OCI-LY1 (cell line): ENCODE data around the gene WDFY4.

Experiments
- H2AFZ ChIP-seq: fragments of 200-600 bp; sonication (generic), shearing (Covaris generic); 2 replicates; pipeline ENCODE4 v1.6.0; 2014; ENCODE audit warnings: antibody characterized with exemption, mild to moderate bottlenecking, low read length
- H3F3A ChIP-seq: fragments of 200-600 bp; sonication (generic), shearing (Covaris generic); 2 replicates; pipeline ENCODE4 v1.6.0; 2014; ENCODE audit warnings: mild to moderate bottlenecking, antibody characterized with exemption, low read length, moderate library complexity; ENCODE audit not compliant: insufficient read depth
- H3K27ac ChIP-seq: fragments of 200-600 bp; sonication (generic); 2 replicates; pipeline ENCODE4 v1.5.1; 2014; ENCODE audit warnings: low read length, mixed run types, mild to moderate bottlenecking, low read depth; ENCODE audit not compliant: poor library complexity, severe bottlenecking
- H3K27me3 ChIP-seq: fragments of 200-600 bp; sonication (generic); 2 replicates; pipeline ENCODE4 v1.6.0; 2014; ENCODE audit warnings: antibody characterized with exemption, mild to moderate bottlenecking, low read length, moderate library complexity; ENCODE audit not compliant: insufficient read depth
- H3K36me3 ChIP-seq: fragments of 200-600 bp; sonication (generic); 2 replicates; pipeline ENCODE4 v1.6.1; 2014; ENCODE audit warnings: mild to moderate bottlenecking, antibody characterized with exemption, low read length, moderate library complexity, mixed read lengths; ENCODE audit not compliant: insufficient read depth
- H3K4me1 ChIP-seq: fragments of 200-600 bp; sonication (generic); 2 replicates; pipeline ENCODE4 v1.5.1; 2014; ENCODE audit warnings: mild to moderate bottlenecking, low read length, moderate library complexity; ENCODE audit not compliant: insufficient read depth, severe bottlenecking
- H3K4me2 ChIP-seq: fragments of 200-600 bp; sonication (generic), shearing (Covaris generic); 2 replicates; pipeline ENCODE4 v1.6.1; 2014; ENCODE audit warnings: low read length
- H3K4me3 ChIP-seq: fragments of 200-600 bp; sonication (generic); 2 replicates; pipeline ENCODE4 v1.5.1; 2014; ENCODE audit warnings: low read length, low read depth, mild to moderate bottlenecking, mixed read lengths; ENCODE audit not compliant: poor library complexity, severe bottlenecking
- H3K79me2 ChIP-seq: fragments of 200-600 bp; shearing (Covaris generic); 2 replicates; pipeline ENCODE4 v1.6.1; 2016; ENCODE audit warnings: mixed run types, low read length, mixed read lengths; ENCODE audit not compliant: insufficient read depth
- H3K9ac ChIP-seq: fragments of 200-600 bp; sonication (generic), shearing (Covaris generic); 2 replicates; pipeline ENCODE4 v1.6.1; 2014; ENCODE audit warnings: mild to moderate bottlenecking, low read length, mixed read lengths
- H3K9me2 ChIP-seq: fragments of 200-600 bp; sonication (generic), shearing (Covaris generic); 2 replicates; pipeline ENCODE4 v1.6.1; 2014; ENCODE audit warnings: low read depth, mild to moderate bottlenecking, low read length, mixed read lengths
- H3K9me3 ChIP-seq: fragments of 200-600 bp; shearing (Covaris generic); 2 replicates; pipeline ENCODE4 v1.6.1; 2014; ENCODE audit warnings: low read length, mixed read lengths
- H4K20me1 ChIP-seq: fragments of 200-600 bp; sonication (generic), shearing (Covaris generic); 2 replicates; pipeline ENCODE4 v1.6.0; 2016; ENCODE audit warnings: mild to moderate bottlenecking, low read length; ENCODE audit not compliant: insufficient read depth
- EZH2 ChIP-seq: fragments of 200-600 bp; sonication (generic), shearing (Covaris generic); IDR thresholded peaks from 2 replicates; pipeline ENCODE4 v1.8.0; 2017; ENCODE audit warnings: borderline replicate concordance, mixed run types, mild to moderate bottlenecking, antibody characterized with exemption, low read length, moderate library complexity, mixed read lengths
- TF ChIP-seq, protein P1 (sequence below): fragments of 200-600 bp; sonication (generic), shearing (Covaris generic); IDR thresholded peaks from 2 replicates; pipeline ENCODE4 v1.5.1; 2017; ENCODE audit warnings: mild to moderate bottlenecking, antibody characterized with exemption, low read length, moderate library complexity, mixed read lengths

The WDFY4 gene

DNA sequence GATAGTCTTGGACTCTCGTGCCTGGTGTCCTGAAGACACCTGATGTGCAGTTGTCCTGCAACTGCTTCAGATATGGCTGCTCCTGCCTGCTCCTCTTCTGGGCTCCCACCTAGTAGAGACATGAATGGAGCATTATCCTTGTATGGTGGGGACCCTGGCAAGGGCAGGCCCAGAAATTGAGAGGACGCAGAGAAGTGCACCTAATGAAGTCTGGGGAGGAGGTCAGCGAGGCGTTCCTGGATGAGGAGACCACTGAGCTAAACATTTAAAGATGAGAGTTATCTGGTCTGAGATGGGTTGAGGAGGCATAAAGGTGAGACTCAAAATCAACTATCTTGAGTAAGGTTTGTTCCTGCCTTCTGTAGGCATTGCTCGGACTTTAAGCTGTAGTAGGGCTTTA, 66.3 kb downstream of the WDFY4 start:
- H3K4me3 ChIP-seq, result no peak overlapping the region

DNA sequence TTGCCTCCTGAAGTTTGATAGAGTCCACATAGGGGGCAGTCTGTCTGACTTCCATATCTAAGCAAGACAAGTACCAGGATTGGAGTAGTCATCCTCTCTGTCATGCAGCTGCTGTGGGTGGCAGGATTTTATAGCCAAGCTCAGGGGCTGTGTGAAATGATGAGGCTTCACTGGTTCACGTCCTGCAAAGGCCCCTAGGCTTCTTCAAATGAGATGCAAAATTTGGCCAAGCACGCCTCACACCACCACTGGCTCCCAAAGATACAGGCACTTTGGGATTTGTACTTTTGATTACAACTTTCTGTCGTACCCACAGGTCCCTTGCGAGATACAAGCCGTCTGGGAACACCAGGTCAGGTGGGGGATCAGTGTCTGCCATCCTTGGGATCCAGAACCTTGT, 67.1 kb downstream of the WDFY4 start:
- Histone ChIP-seq H3K9me2 (no peaks in the 10 kb centered on the region), H3K27ac (no peak overlapping the region), H3K27me3 (no peaks in the 10 kb centered on the region), H3F3A (no peaks in the 10 kb centered on the region), H3K4me3 (no peak overlapping the region), H3K9me3 (no peaks in the 10 kb centered on the region), H3K9ac (no peak overlapping the region), H2AFZ (no peak overlapping the region), H3K36me3 (peaks cover 59% of the 10 kb centered on the region), H3K4me2 (no peak overlapping the region), H3K79me2 (peaks cover 11% of the 10 kb centered on the region; the same call in 1 of the 2 replicates), H4K20me1 (no peaks in the 10 kb centered on the region), H3K4me1 (no peaks in the 10 kb centered on the region)
- TF ChIP-seq, protein P1, sequence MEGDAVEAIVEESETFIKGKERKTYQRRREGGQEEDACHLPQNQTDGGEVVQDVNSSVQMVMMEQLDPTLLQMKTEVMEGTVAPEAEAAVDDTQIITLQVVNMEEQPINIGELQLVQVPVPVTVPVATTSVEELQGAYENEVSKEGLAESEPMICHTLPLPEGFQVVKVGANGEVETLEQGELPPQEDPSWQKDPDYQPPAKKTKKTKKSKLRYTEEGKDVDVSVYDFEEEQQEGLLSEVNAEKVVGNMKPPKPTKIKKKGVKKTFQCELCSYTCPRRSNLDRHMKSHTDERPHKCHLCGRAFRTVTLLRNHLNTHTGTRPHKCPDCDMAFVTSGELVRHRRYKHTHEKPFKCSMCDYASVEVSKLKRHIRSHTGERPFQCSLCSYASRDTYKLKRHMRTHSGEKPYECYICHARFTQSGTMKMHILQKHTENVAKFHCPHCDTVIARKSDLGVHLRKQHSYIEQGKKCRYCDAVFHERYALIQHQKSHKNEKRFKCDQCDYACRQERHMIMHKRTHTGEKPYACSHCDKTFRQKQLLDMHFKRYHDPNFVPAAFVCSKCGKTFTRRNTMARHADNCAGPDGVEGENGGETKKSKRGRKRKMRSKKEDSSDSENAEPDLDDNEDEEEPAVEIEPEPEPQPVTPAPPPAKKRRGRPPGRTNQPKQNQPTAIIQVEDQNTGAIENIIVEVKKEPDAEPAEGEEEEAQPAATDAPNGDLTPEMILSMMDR, result peak; percentile 13; the same call in 1 of the 2 replicates
- TF ChIP-seq EZH2, result no peak

More for the DNA sequence above, 66.3 kb downstream of the WDFY4 start:
- Histone ChIP-seq H3K9ac (no peak overlapping the region), H2AFZ (no peak overlapping the region), H3F3A (no peaks in the 10 kb centered on the region), H3K36me3 (peaks cover 62% of the 10 kb centered on the region), H3K9me2 (no peaks in the 10 kb centered on the region), H3K4me1 (no peaks in the 10 kb centered on the region), H4K20me1 (no peaks in the 10 kb centered on the region), H3K79me2 (peaks cover 7% of the 10 kb centered on the region; the same call in 1 of the 2 replicates), H3K27ac (no peak overlapping the region), H3K27me3 (no peaks in the 10 kb centered on the region), H3K4me2 (no peak overlapping the region), H3K9me3 (no peaks in the 10 kb centered on the region)
- TF ChIP-seq, protein P1, result no peak
- TF ChIP-seq EZH2, result no peak

DNA sequence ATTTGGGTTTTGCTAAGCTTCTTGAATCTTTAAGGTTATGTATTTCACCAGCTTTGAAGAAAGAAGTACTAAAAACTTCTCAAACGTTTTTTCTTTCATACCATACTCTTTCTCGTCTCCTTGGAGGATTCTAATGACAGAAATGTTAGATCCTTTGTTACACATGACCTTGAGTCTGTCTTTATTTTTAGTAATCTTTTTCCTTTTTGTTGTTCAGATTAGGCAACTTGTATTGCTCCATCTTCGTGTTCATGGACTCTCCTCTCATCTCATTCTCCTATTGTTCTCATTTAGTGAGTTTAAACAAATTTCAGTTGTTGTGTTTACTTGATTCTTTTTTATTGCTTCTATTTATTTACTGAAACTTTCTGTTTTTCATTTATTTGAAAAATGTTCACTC, 73.7 kb downstream of the WDFY4 start:
- H3K79me2 ChIP-seq, result peaks cover 23% of the 10 kb centered on the region; the same call in 1 of the 2 replicates
- TF ChIP-seq EZH2, result no peak
- TF ChIP-seq, protein P1, result no peak
- H3K9ac ChIP-seq, result no peak overlapping the region
- no peaks in the 10 kb centered on the region for H3F3A ChIP-seq
- no peak overlapping the region for H3K4me2 ChIP-seq
- H3K9me2 ChIP-seq, result no peaks in the 10 kb centered on the region
- H3K9me3 ChIP-seq, result no peaks in the 10 kb centered on the region
- H3K27me3 ChIP-seq, result no peaks in the 10 kb centered on the region
- H3K27ac ChIP-seq, result no peak overlapping the region
- no peak overlapping the region for H3K4me3 ChIP-seq
- H3K4me1 ChIP-seq, result no peaks in the 10 kb centered on the region
- peaks cover 61% of the 10 kb centered on the region; the same call in 1 of the 2 replicates for H3K36me3 ChIP-seq
- H4K20me1 ChIP-seq, result no peaks in the 10 kb centered on the region
- no peak overlapping the region for H2AFZ ChIP-seq
